Heart left ventricle (tissue), 16 donors: ENCODE results near the gene AK1. TPM values are rescaled to one million over a fixed set of nuclear protein-coding genes. Genes with fewer than 3 reads are reported as not detected.

Source experiments
- ATAC-seq, 4 donors: fragments of 200-7000 bp; cut with Tn5 transposase; one replicate each; pipeline ENCODE4 v1.9.1; 2020 to 2022; ENCODE audit warnings: moderate library complexity in 4 of 4, mild to moderate bottlenecking in 3 of 4, moderate number of reproducible peaks in 1 of 4
- DNase-seq, 5 donors: peaks; one replicate each; pipeline ENCODE4 v3.0.0-alpha.2; 2020
- H3K27ac ChIP-seq, 12 donors: fragments of 200-600 bp; sonication (generic) in 4 of 12; one replicate each; pipeline versions ENCODE4 v1.5.0 to v1.8.0; 2016 to 2022; ENCODE audit warnings: mild to moderate bottlenecking in 2 of 12
- H3K27me3 ChIP-seq, 9 donors: fragments of 200-600 bp; sonication (generic) in 2 of 9; one replicate each; pipeline versions ENCODE4 v1.5.1 to v1.8.0; 2016 to 2022; ENCODE audit warnings: mild to moderate bottlenecking in 3 of 9
- H3K36me3 ChIP-seq, 9 donors: fragments of 200-600 bp; sonication (generic) in 2 of 9; one replicate each; pipeline versions ENCODE4 v1.5.0 to v1.8.0; 2018 to 2022; ENCODE audit warnings: mild to moderate bottlenecking in 2 of 9
- H3K4me1 ChIP-seq, 12 donors: fragments of 200-600 bp; sonication (generic) in 4 of 12; one replicate each; pipeline versions ENCODE4 v1.5.0 to v1.8.0; 2016 to 2022; ENCODE audit warnings: mild to moderate bottlenecking in 3 of 12
- H3K4me3 ChIP-seq, 12 donors: fragments of 200-600 bp; sonication (generic) in 4 of 12; one replicate each; pipeline versions ENCODE4 v1.5.0 to v1.8.0; 2017 to 2022; ENCODE audit warnings: mild to moderate bottlenecking in 9 of 12, moderate library complexity in 4 of 12
- H3K9me3 ChIP-seq, 12 donors: fragments of 200-600 bp; sonication (generic) in 4 of 12; one replicate each; pipeline versions ENCODE4 v1.5.0 to v1.8.0; 2016 to 2022; ENCODE audit warnings: mild to moderate bottlenecking in 1 of 12
- CTCF ChIP-seq, 12 donors: fragments of 200-600 bp; sonication (generic) in 4 of 12; IDR thresholded peaks; one replicate each; pipeline versions ENCODE4 v1.5.0 to v1.8.0; 2018 to 2022; ENCODE audit warnings: antibody characterized with exemption in 12 of 12, mild to moderate bottlenecking in 5 of 12
- POLR2A ChIP-seq, 2 donors: fragments of 450-650 bp; IDR thresholded peaks; one replicate each; pipeline ENCODE4 v1.6.1; 2017; ENCODE audit warnings: antibody characterized with exemption in 2 of 2, mild to moderate bottlenecking in 2 of 2, moderate library complexity in 2 of 2
- WGBS, 4 donors: extraction: QIAGEN DNeasy Blood & Tissue Kit in 2 of 4; methylation state at CpG; one replicate each; pipeline versions ENCODE4 v1.1.5 to v1.1.7; 2013 to 2018; 5-methylcytosine and 5-hydroxymethylcytosine counted together
- intact Hi-C, 10 donors: fragments of 100-400 bp; cut with DNase I; formaldehyde crosslinking; loops; one replicate each; pipeline versions ENCODE4 v1.11.1 to v1.14.2; 2022
- polyA plus RNA-seq, 2 donors: library from polyadenylated mRNA; stranded (reverse); fragments of 200-250 nt; gene quantifications; one replicate each; pipeline ENCODE4 v1.2.3, GENCODE V29; 2013
- total RNA-seq, 9 donors: library from RNA; depleted of rRNA in 2 of 9; stranded (reverse); fragments of >200 nt in 2 of 9; fragmentation: NEBNext Ultra II Directional in 3 of 9; extraction: Animal tissue kit (Norgen Biotek cat#: 25700) in 3 of 9; gene quantifications; one replicate each; pipeline versions ENCODE4 v1.1.0 to v1.2.4, GENCODE V29; 2016 to 2023
- donor health status: ischemic (EF 13 %, LVEDD 7.1; RV severe dilation, severe dysfunction).
- donor health status: healthy with polysubstance abuse.
- donor health status: DM: no; HTN: yes; CAD: no.
- donor health status: DM: no; HTN: no; CAD: no.
- donor health status: ischemic (EF 25% LVEDD 6.9; RV normal size, moderate dysfunction).
- donor health status: ischemic (EF 25% LVEDD 5.7; RV mildly dilated, moderate dysfunction).
- donor health status: healthy.
- donor health status: DM: yes; HTN: yes; CAD: no.
- donor health status: ischemic (EF 35%, LVEDD 5.7; RV mildly dilated, moderate dysfunction).
- donor health status: nonischemic (EF 11% LVEDD 7.7; RV severe dilation, severe dysfunction).
- donor health status: DM: yes; HTN: yes; CAD: no.
- donor health status: PGD.
- donor health status: ischemic (EF 29% LVEDD 5.4; RV normal size, mild dysfunction).
- donor health status: nonischemic (EF 23%, LVEDD 6.1; RV moderate dilation, normal function).

The AK1 gene
- total and polyA plus RNA-seq, 11 donors = 312 to 1,060 (median 586) TPM

- no peak overlapping the region for H3K27ac ChIP-seq
- H3K9me3 ChIP-seq = no peaks in the 10 kb centered on the region
- TF ChIP-seq CTCF (IDR thresholded peaks at IDR 0.05) = peak in 1 of 12 donors; percentile 9
- TF ChIP-seq POLR2A (IDR thresholded peaks at IDR 0.05) = no peak
- WGBS, 4 donors = 74 to 77% (median 75%) methylated on average over 6 of the region's 6 CpGs
- DNase-seq (peak in 1 of 5 donors; percentile 25), ATAC-seq (no peak)
- peaks cover 0 to 68% (median 54%) of the 10 kb centered on the region in 9 donors for H3K36me3 ChIP-seq
- intact Hi-C loops = loop anchor here in 1 of 10 donors (5.0 kb wide), 1 partner anchor 38 kb away; no protein-coding TSS in a partner anchor
- H3K4me3 ChIP-seq = no peak overlapping the region
- H3K27me3 ChIP-seq = no peaks in the 10 kb centered on the region
- H3K4me1 ChIP-seq = peaks cover 0 to 28% (median 20%) of the 10 kb centered on the region in 12 donors
Observed at GRCh38 chr9:127910613-127911205, 33.2 kb upstream of the AK1 start.

- H3K27me3 ChIP-seq = no peaks in the 10 kb centered on the region
- H3K36me3 ChIP-seq = peaks cover 0 to 68% (median 54%) of the 10 kb centered on the region in 9 donors
- no peak overlapping the region for H3K27ac ChIP-seq
- peaks cover 0 to 28% (median 17%) of the 10 kb centered on the region in 12 donors for H3K4me1 ChIP-seq
- no peaks in the 10 kb centered on the region for H3K9me3 ChIP-seq
- WGBS, 4 donors = 84 to 89% (median 86%) methylated on average over 10 to 17 of the region's 17 CpGs
- intact Hi-C loops = loop anchor here in 1 of 10 donors (5.0 kb wide), 1 partner anchor 38 kb away; no protein-coding TSS in a partner anchor
- TF ChIP-seq CTCF (IDR thresholded peaks at IDR 0.05) (no peak), POLR2A (IDR thresholded peaks at IDR 0.05) (no peak)
- ATAC-seq (no peak), DNase-seq (no peak)
- no peak overlapping the region for H3K4me3 ChIP-seq
Observed at GRCh38 chr9:127909839-127910273, 32.4 kb upstream of the AK1 start.

GRCh38 chr9:127908660-127908926 is 31.1 kb upstream of the AK1 start:
- TF ChIP-seq CTCF (IDR thresholded peaks at IDR 0.05) (no peak), POLR2A (IDR thresholded peaks at IDR 0.05) (no peak)
- no peaks in the 10 kb centered on the region for H3K9me3 ChIP-seq
- H3K4me3 ChIP-seq = no peak overlapping the region
- peaks cover 7 to 40% (median 29%) of the 10 kb centered on the region in 12 donors for H3K4me1 ChIP-seq
- H3K36me3 ChIP-seq = peaks cover 0 to 56% (median 48%) of the 10 kb centered on the region in 9 donors
- WGBS, 4 donors = 96 to 100% (median 97%) methylated on average over 2 to 10 of the region's 10 CpGs
- intact Hi-C loops = no loop called here
- no peaks in the 10 kb centered on the region for H3K27me3 ChIP-seq
- H3K27ac ChIP-seq = no peak overlapping the region
- DNase-seq (peak in 1 of 5 donors; percentile 26), ATAC-seq (no peak)

GRCh38 chr9:127907867-127908659 is 30.6 kb upstream of the AK1 start:
- no peak for TF ChIP-seq POLR2A (IDR thresholded peaks at IDR 0.05)
- no peak for TF ChIP-seq CTCF (IDR thresholded peaks at IDR 0.05)
- Histone ChIP-seq H3K36me3 (peaks cover 0 to 51% (median 46%) of the 10 kb centered on the region in 9 donors), H3K27ac (no peak overlapping the region), H3K4me1 (peaks cover 9 to 45% (median 34%) of the 10 kb centered on the region in 12 donors), H3K9me3 (no peaks in the 10 kb centered on the region), H3K4me3 (no peak overlapping the region), H3K27me3 (no peaks in the 10 kb centered on the region)
- DNase-seq (peak in 1 of 5 donors; percentile 31), ATAC-seq (no peak)
- 87 to 91% (median 88%) methylated on average over 32 to 35 of the region's 35 CpGs for WGBS, 4 donors
- intact Hi-C loops = no loop called here
